Activated T-helper 2 cell treated with anti-CD3 and anti-CD28 coated beads, Interferon-gamma antibody, Interleukin-2, Interleukin-4, amounts not matched to agents 10 μg/mL and 5 μg/mL and 100 μg/mL, durations not matched to agents 14 hours and 24 hours and 36 hours (primary cell): ENCODE results near the gene PSMD9. TPM values are rescaled to one million over a fixed set of nuclear protein-coding genes. Genes with fewer than 3 reads are reported as not detected.

Experiments used
- DNase-seq: peaks from one replicate; pipeline ENCODE4 v3.0.0; 2021; ENCODE audit warnings: low spot score
- H3K27ac Mint-ChIP-seq: one replicate; pipeline ENCODE4 v1.8.0; 2021; ENCODE audit warnings: mixed read lengths
- H3K27me3 Mint-ChIP-seq: one replicate; pipeline ENCODE4 v1.8.0; 2021; ENCODE audit warnings: low read depth, mixed read lengths
- H3K36me3 Mint-ChIP-seq: one replicate; pipeline ENCODE4 v1.8.0; 2021; ENCODE audit warnings: low read depth, mixed read lengths
- H3K4me1 Mint-ChIP-seq: one replicate; pipeline ENCODE4 v1.8.0; 2021; ENCODE audit warnings: low read depth, mixed read lengths
- H3K4me3 Mint-ChIP-seq: one replicate; pipeline ENCODE4 v1.8.0; 2021; ENCODE audit warnings: low read depth, mild to moderate bottlenecking, moderate library complexity, mixed read lengths
- H3K9me3 Mint-ChIP-seq: one replicate; pipeline ENCODE4 v1.8.0; 2021; ENCODE audit warnings: mixed read lengths
- intact Hi-C: fragments of 100-400 bp; cut with micrococcal nuclease; formaldehyde crosslinking; loops from one replicate; pipeline ENCODE4 v1.15.1; 2023
- total RNA-seq: library from RNA; stranded (reverse); gene quantifications from 2 replicates; pipeline ENCODE4 v1.2.3, GENCODE V29; 2022

The PSMD9 gene
- total RNA-seq, 1 donor from 2014 or later, result 65.2 TPM

DNA sequence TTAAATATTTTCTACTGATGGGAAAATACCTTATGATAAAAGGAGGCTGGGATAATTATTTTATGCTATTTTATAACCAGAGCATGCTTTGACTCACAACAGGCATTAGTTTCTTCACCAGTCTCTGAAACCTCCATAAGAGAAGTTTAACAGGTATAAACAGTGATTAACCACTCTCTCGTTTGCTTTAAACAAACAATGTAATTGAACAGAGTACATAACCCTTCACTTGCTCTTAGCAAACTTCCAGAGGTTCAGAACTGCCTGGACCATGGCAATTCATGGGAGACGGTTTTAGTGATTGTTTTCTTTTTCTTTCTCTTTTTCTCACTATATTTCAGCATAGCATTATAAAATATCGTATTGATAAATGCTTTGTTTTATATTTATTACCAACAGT lies 65.1 kb downstream of the PSMD9 start:
- no peaks in the 10 kb centered on the region for H3K4me1 Mint-ChIP-seq
- DNase-seq, result no peak
- H3K9me3 Mint-ChIP-seq, result no peaks in the 10 kb centered on the region
- intact Hi-C loops, result no loop called here
- H3K4me3 Mint-ChIP-seq, result no peak overlapping the region
- H3K27me3 Mint-ChIP-seq, result peaks cover 2% of the 10 kb centered on the region
- no peaks in the 10 kb centered on the region for H3K36me3 Mint-ChIP-seq
- no peak overlapping the region for H3K27ac Mint-ChIP-seq

- H3K27ac Mint-ChIP-seq, result no peak overlapping the region
- DNase-seq, result no peak
- H3K9me3 Mint-ChIP-seq, result no peaks in the 10 kb centered on the region
- no peaks in the 10 kb centered on the region for H3K4me1 Mint-ChIP-seq
- peaks cover 2% of the 10 kb centered on the region for H3K27me3 Mint-ChIP-seq
- H3K4me3 Mint-ChIP-seq, result no peak overlapping the region
- no peaks in the 10 kb centered on the region for H3K36me3 Mint-ChIP-seq
- intact Hi-C loops, result no loop called here
Measured at GRCh38 chr12:121955258-121956237, 67.0 kb downstream of the PSMD9 start.

DNA sequence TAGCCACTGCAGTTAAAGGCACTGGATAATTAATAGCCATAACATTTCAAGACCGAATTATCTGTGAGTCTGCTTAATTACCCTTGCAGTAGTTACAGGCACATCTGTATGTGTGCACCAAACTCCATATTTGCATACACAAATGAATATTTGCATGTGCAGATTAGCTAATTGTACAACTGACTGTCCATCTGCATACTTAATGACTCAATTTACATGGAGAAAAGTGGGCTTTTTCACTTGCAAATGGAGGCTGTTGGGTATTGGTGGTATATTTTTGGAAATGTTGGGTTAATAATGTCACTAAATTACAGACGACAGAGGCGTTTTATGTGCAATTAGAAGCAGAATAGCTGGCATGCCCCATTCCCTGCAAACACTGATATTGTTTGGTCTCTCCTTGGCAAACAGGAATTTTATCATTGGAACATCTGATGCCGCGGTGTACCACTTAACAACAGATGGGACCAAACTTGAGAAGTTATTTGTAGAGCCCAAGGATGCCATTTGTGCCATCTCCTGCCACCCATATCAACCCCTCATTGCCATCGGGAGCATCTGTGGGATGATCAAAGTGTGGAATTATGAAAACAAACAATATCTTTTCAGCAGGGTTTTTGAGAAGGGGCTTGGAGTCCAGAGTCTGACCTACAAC lies 69.4 kb downstream of the PSMD9 start:
- Mint-ChIP-seq H3K27me3 (peaks cover 1% of the 10 kb centered on the region), H3K4me3 (no peak overlapping the region), H3K4me1 (no peaks in the 10 kb centered on the region), H3K36me3 (no peaks in the 10 kb centered on the region), H3K27ac (no peak overlapping the region), H3K9me3 (no peaks in the 10 kb centered on the region)
- intact Hi-C loops, result no loop called here
- DNase-seq, result no peak

DNA sequence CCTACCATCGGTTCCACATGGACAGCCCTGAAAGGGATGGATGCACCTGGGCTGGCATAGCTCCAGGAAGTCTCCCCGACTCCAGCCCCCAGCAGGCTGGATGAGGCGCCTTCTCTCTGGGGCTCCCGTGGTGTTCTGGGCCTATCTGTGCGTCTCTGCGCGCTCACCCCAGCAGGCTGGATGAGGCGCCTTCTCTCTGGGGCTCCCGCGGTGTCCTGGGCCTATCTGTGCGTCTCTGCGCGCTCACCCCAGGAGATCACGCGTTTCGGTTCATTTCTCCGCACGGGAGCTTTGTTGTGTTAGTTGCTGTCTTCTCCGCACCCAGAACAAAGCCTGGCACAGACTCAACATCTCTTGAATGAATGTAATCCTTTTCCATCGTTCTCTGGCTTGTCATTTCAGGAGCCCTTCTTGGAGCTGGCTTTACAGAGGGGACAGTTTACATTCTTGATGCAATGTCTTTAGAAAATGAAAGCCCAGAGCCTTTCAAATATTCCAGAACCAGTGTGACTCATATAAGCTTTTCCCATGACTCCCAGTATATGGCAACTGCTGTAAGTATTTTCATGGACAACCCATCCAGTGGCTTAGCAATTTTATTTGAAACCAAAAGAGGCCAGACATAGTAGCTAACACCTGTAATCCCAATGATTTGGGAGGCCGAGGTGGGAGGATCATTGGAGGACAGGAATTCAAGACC lies 70.1 kb downstream of the PSMD9 start:
- Mint-ChIP-seq H3K9me3 (no peaks in the 10 kb centered on the region), H3K27ac (no peak overlapping the region), H3K4me1 (no peaks in the 10 kb centered on the region), H3K4me3 (no peak overlapping the region), H3K36me3 (no peaks in the 10 kb centered on the region), H3K27me3 (no peaks in the 10 kb centered on the region)
- intact Hi-C loops, result no loop called here
- no peak for DNase-seq

DNA sequence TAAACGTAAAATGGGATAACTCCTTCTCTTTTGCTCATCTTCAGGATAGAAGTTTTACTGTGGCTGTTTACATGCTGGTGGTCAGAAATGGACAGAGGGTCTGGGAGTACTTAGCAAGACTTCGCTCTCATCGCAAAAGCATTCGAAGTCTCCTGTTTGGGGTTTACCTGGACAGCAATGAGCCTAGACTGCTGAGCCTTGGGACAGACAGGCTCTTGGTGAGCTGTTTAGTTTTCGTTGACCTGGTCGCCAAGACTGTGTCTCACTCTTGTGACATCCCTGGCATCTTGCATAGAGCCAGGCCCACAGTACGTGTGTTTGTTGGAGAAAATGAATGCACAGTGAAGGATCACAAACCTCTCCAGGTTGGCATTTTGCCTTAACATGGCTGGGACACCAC lies 72.0 kb downstream of the PSMD9 start:
- DNase-seq, result no peak
- Mint-ChIP-seq H3K36me3 (no peaks in the 10 kb centered on the region), H3K27ac (no peak overlapping the region), H3K9me3 (no peaks in the 10 kb centered on the region), H3K27me3 (no peaks in the 10 kb centered on the region), H3K4me1 (no peaks in the 10 kb centered on the region), H3K4me3 (no peak overlapping the region)
- intact Hi-C loops, result no loop called here

DNA sequence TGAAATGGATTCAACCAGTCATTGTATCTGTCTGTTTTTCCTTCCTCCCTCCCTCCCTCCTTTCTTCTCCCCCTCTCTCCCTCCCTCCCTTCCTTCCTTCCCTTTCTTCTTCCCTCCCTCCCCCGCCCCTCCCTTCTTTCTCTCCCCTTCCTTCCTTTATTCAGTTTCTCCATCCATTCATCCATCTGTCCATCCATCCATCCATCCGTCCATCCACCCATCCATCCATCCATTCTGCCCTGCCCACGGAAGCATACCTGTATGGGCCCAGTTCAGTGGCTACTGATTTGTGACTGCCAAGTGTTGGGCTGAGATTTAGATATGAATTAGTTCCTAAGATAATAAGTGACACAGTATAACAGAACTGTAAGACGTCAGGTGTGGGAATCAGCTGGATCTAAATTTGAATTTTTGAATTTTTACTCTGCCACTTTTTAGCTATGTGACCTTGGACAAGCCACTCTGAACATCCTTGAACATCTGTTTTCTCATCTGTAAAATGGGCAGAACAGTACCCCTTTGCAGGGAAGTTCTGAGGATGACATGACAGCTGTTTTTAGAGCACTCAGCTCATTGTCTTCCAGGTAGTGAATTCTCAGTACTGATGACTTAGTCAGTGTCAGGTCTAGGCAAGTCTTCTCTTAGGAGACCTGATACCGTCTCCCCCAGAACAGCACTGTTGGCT lies 72.7 kb downstream of the PSMD9 start:
- Mint-ChIP-seq H3K4me3 (no peak overlapping the region), H3K9me3 (no peaks in the 10 kb centered on the region), H3K4me1 (no peaks in the 10 kb centered on the region), H3K36me3 (no peaks in the 10 kb centered on the region), H3K27ac (no peak overlapping the region), H3K27me3 (no peaks in the 10 kb centered on the region)
- no peak for DNase-seq
- intact Hi-C loops, result no loop called here

- Mint-ChIP-seq H3K4me1 (no peaks in the 10 kb centered on the region), H3K36me3 (no peaks in the 10 kb centered on the region), H3K9me3 (no peaks in the 10 kb centered on the region), H3K27ac (no peak overlapping the region), H3K4me3 (no peak overlapping the region), H3K27me3 (no peaks in the 10 kb centered on the region)
- DNase-seq, result no peak
- intact Hi-C loops, result no loop called here
Measured at GRCh38 chr12:121963341-121964018, 74.9 kb downstream of the PSMD9 start.

- Mint-ChIP-seq H3K4me1 (no peaks in the 10 kb centered on the region), H3K36me3 (no peaks in the 10 kb centered on the region), H3K9me3 (no peaks in the 10 kb centered on the region), H3K27ac (no peak overlapping the region), H3K4me3 (no peak overlapping the region), H3K27me3 (no peaks in the 10 kb centered on the region)
- DNase-seq, result no peak
- intact Hi-C loops, result no loop called here
Measured at GRCh38 chr12:121964813-121965643, 76.4 kb downstream of the PSMD9 start.

GRCh38 chr12:121966959-121967358 lies 78.4 kb downstream of the PSMD9 start:
- H3K27ac Mint-ChIP-seq, result no peak overlapping the region
- DNase-seq, result no peak
- H3K36me3 Mint-ChIP-seq, result peaks cover 2% of the 10 kb centered on the region
- H3K4me3 Mint-ChIP-seq, result no peak overlapping the region
- H3K27me3 Mint-ChIP-seq, result no peaks in the 10 kb centered on the region
- peaks cover 2% of the 10 kb centered on the region for H3K9me3 Mint-ChIP-seq
- intact Hi-C loops, result no loop called here
- no peaks in the 10 kb centered on the region for H3K4me1 Mint-ChIP-seq
